Heart left ventricle (tissue), 16 donors: ENCODE measurements around the gene PRTG. TPM values are rescaled to one million over a fixed set of nuclear protein-coding genes. Genes with fewer than 3 reads are reported as not detected.
A peak's percentile ranks its signal among the peaks of the same experiment; 100 is the strongest.

Experiments used
- ATAC-seq, 4 donors: fragments of 200-7000 bp; cut with Tn5 transposase; one replicate each; pipeline ENCODE4 v1.9.1; 2020 to 2022; ENCODE audit warnings: moderate library complexity in 4 of 4, mild to moderate bottlenecking in 3 of 4, moderate number of reproducible peaks in 1 of 4
- DNase-seq, 5 donors: peaks; one replicate each; pipeline ENCODE4 v3.0.0-alpha.2; 2020
- H3K27ac ChIP-seq, 12 donors: fragments of 200-600 bp; sonication (generic) in 4 of 12; one replicate each; pipeline versions ENCODE4 v1.5.0 to v1.8.0; 2016 to 2022; ENCODE audit warnings: mild to moderate bottlenecking in 2 of 12
- H3K27me3 ChIP-seq, 9 donors: fragments of 200-600 bp; sonication (generic) in 2 of 9; one replicate each; pipeline versions ENCODE4 v1.5.1 to v1.8.0; 2016 to 2022; ENCODE audit warnings: mild to moderate bottlenecking in 3 of 9
- H3K36me3 ChIP-seq, 9 donors: fragments of 200-600 bp; sonication (generic) in 2 of 9; one replicate each; pipeline versions ENCODE4 v1.5.0 to v1.8.0; 2018 to 2022; ENCODE audit warnings: mild to moderate bottlenecking in 2 of 9
- H3K4me1 ChIP-seq, 12 donors: fragments of 200-600 bp; sonication (generic) in 4 of 12; one replicate each; pipeline versions ENCODE4 v1.5.0 to v1.8.0; 2016 to 2022; ENCODE audit warnings: mild to moderate bottlenecking in 3 of 12
- H3K4me3 ChIP-seq, 12 donors: fragments of 200-600 bp; sonication (generic) in 4 of 12; one replicate each; pipeline versions ENCODE4 v1.5.0 to v1.8.0; 2017 to 2022; ENCODE audit warnings: mild to moderate bottlenecking in 9 of 12, moderate library complexity in 4 of 12
- H3K9me3 ChIP-seq, 12 donors: fragments of 200-600 bp; sonication (generic) in 4 of 12; one replicate each; pipeline versions ENCODE4 v1.5.0 to v1.8.0; 2016 to 2022; ENCODE audit warnings: mild to moderate bottlenecking in 1 of 12
- CTCF ChIP-seq, 12 donors: fragments of 200-600 bp; sonication (generic) in 4 of 12; IDR thresholded peaks; one replicate each; pipeline versions ENCODE4 v1.5.0 to v1.8.0; 2018 to 2022; ENCODE audit warnings: antibody characterized with exemption in 12 of 12, mild to moderate bottlenecking in 5 of 12
- POLR2A ChIP-seq, 2 donors: fragments of 450-650 bp; IDR thresholded peaks; one replicate each; pipeline ENCODE4 v1.6.1; 2017; ENCODE audit warnings: antibody characterized with exemption in 2 of 2, mild to moderate bottlenecking in 2 of 2, moderate library complexity in 2 of 2
- WGBS, 4 donors: extraction: QIAGEN DNeasy Blood & Tissue Kit in 2 of 4; methylation state at CpG; one replicate each; pipeline versions ENCODE4 v1.1.5 to v1.1.7; 2013 to 2018; 5-methylcytosine and 5-hydroxymethylcytosine counted together
- intact Hi-C, 10 donors: fragments of 100-400 bp; cut with DNase I; formaldehyde crosslinking; loops; one replicate each; pipeline versions ENCODE4 v1.11.1 to v1.14.2; 2022
- polyA plus RNA-seq, 2 donors: library from polyadenylated mRNA; stranded (reverse); fragments of 200-250 nt; gene quantifications; one replicate each; pipeline ENCODE4 v1.2.3, GENCODE V29; 2013
- total RNA-seq, 9 donors: library from RNA; depleted of rRNA in 2 of 9; stranded (reverse); fragments of >200 nt in 2 of 9; fragmentation: NEBNext Ultra II Directional in 3 of 9; extraction: Animal tissue kit (Norgen Biotek cat#: 25700) in 3 of 9; gene quantifications; one replicate each; pipeline versions ENCODE4 v1.1.0 to v1.2.4, GENCODE V29; 2016 to 2023
- donor health status: ischemic (EF 13 %, LVEDD 7.1; RV severe dilation, severe dysfunction).
- donor health status: healthy with polysubstance abuse.
- donor health status: DM: no; HTN: yes; CAD: no.
- donor health status: DM: no; HTN: no; CAD: no.
- donor health status: ischemic (EF 25% LVEDD 6.9; RV normal size, moderate dysfunction).
- donor health status: ischemic (EF 25% LVEDD 5.7; RV mildly dilated, moderate dysfunction).
- donor health status: healthy.
- donor health status: DM: yes; HTN: yes; CAD: no.
- donor health status: ischemic (EF 35%, LVEDD 5.7; RV mildly dilated, moderate dysfunction).
- donor health status: nonischemic (EF 11% LVEDD 7.7; RV severe dilation, severe dysfunction).
- donor health status: DM: yes; HTN: yes; CAD: no.
- donor health status: PGD.
- donor health status: ischemic (EF 29% LVEDD 5.4; RV normal size, mild dysfunction).
- donor health status: nonischemic (EF 23%, LVEDD 6.1; RV moderate dilation, normal function).

The PRTG gene
- total and polyA plus RNA-seq, 11 donors: 0.19 to 2.1 (median 1.1) TPM

DNA sequence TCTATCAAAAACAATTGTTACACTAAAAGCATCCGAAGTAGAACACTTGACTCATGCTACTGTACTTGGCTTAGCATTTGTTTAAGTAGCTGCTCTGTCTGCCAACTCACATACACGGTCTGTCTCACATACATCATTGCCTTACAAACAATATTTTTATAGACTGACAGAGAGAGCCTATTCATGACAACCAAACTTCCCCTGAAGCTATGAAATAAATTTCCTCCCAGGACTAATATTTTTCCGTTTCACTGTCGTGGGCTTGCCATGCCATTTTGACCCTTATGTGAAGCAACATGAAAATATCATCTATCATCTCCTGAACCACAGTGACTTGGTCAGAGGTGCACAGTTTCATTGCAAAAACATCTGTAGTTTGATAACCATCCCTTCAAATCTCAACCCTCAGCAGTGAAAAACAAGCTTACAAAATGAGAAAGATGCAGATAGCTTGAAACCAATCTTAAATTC, 88.4 kb downstream of the PRTG start:
- Histone ChIP-seq H3K36me3 (no peaks in the 10 kb centered on the region), H3K27ac (no peak overlapping the region), H3K27me3 (no peaks in the 10 kb centered on the region), H3K9me3 (no peaks in the 10 kb centered on the region), H3K4me3 (no peak overlapping the region), H3K4me1 (no peaks in the 10 kb centered on the region)
- DNase-seq (no peak), ATAC-seq (no peak)
- WGBS, 4 donors: 52 to 68% (median 64%) methylated on average over 4 of the region's 4 CpGs
- intact Hi-C loops: loop anchor here in 7 of 10 donors (5.0 to 10.0 kb wide), 4 partner anchors 88 to 193 kb away; partner anchors contain the start of gene PRTG (in 3 of the 7)
- no peak for TF ChIP-seq POLR2A (IDR thresholded peaks at IDR 0.05)
- TF ChIP-seq CTCF (IDR thresholded peaks at IDR 0.05): no peak

- TF ChIP-seq CTCF (IDR thresholded peaks at IDR 0.05) (no peak), POLR2A (IDR thresholded peaks at IDR 0.05) (no peak)
- intact Hi-C loops: loop anchor here in 7 of 10 donors (5.0 to 10.0 kb wide), 4 partner anchors 89 to 194 kb away; partner anchors contain the start of gene PRTG (in 3 of the 7)
- ATAC-seq (no peak), DNase-seq (no peak)
- no peaks in the 10 kb centered on the region for H3K9me3 ChIP-seq
- H3K4me3 ChIP-seq: no peak overlapping the region
- no peaks in the 10 kb centered on the region for H3K4me1 ChIP-seq
- H3K36me3 ChIP-seq: no peaks in the 10 kb centered on the region
- 95 to 99% (median 97%) methylated on average over 3 of the region's 3 CpGs for WGBS, 4 donors
- H3K27me3 ChIP-seq: no peaks in the 10 kb centered on the region
- no peak overlapping the region for H3K27ac ChIP-seq
These were observed 90.0 kb downstream of the PRTG start for GRCh38 chr15:55652909-55653495.

GRCh38 chr15:55652359-55652758, 90.6 kb downstream of the PRTG start:
- Histone ChIP-seq H3K4me1 (no peaks in the 10 kb centered on the region), H3K27me3 (no peaks in the 10 kb centered on the region), H3K4me3 (no peak overlapping the region), H3K36me3 (no peaks in the 10 kb centered on the region), H3K9me3 (no peaks in the 10 kb centered on the region), H3K27ac (no peak overlapping the region)
- intact Hi-C loops: loop anchor here in 7 of 10 donors (5.0 to 10.0 kb wide), 4 partner anchors 90 to 195 kb away; partner anchors contain the start of gene PRTG (in 3 of the 7)
- no peak for ATAC-seq
- TF ChIP-seq POLR2A (IDR thresholded peaks at IDR 0.05) (no peak), CTCF (IDR thresholded peaks at IDR 0.05) (no peak)
- 56 to 66% (median 62%) methylated on average over 7 of the region's 7 CpGs for WGBS, 4 donors
- peak in 1 of 5 donors; percentile 26 for DNase-seq

GRCh38 chr15:55649058-55649423, 93.9 kb downstream of the PRTG start:
- no peak for ATAC-seq
- no peak overlapping the region for H3K27ac ChIP-seq
- H3K36me3 ChIP-seq: no peaks in the 10 kb centered on the region
- H3K27me3 ChIP-seq: no peaks in the 10 kb centered on the region
- intact Hi-C loops: loop anchor here in 9 of 10 donors (1.0 to 10.0 kb wide), 7 partner anchors 124 to 248 kb away; no protein-coding TSS in a partner anchor
- no peak overlapping the region for H3K4me3 ChIP-seq
- TF ChIP-seq POLR2A (IDR thresholded peaks at IDR 0.05): no peak
- TF ChIP-seq CTCF (IDR thresholded peaks at IDR 0.05): no peak
- no peaks in the 10 kb centered on the region for H3K9me3 ChIP-seq
- H3K4me1 ChIP-seq: no peaks in the 10 kb centered on the region
- WGBS, 4 donors: 85 to 100% (median 93%) methylated on average over 1 of the region's 1 CpG
- no peak for DNase-seq
